GM23338 (cell line): ENCODE data around the gene PRR14. TPM values are rescaled to one million over a fixed set of nuclear protein-coding genes. Genes with fewer than 3 reads are reported as not detected.

ENCODE experiments used
- ATAC-seq: fragments of 200-7000 bp; cut with Tn5 transposase; 3 replicates; pipeline ENCODE4 v1.9.1; 2020
- DNase-seq: peaks from one replicate; pipeline ENCODE4 v3.0.0-alpha.2; 2015; ENCODE audit warnings: low spot score
- H2AFZ ChIP-seq: fragments of 200-600 bp; sonication (generic); 2 replicates; pipeline ENCODE4 v1.8.0; 2016; ENCODE audit warnings: antibody characterized with exemption, mild to moderate bottlenecking, moderate library complexity
- H3F3A ChIP-seq: fragments of 200-600 bp; sonication (generic); replicated peaks from 2 replicates; pipeline ENCODE4 v1.8.0; 2017; ENCODE audit warnings: antibody characterized with exemption, mixed run types, low read depth
- H3K27ac ChIP-seq: fragments of 200-600 bp; sonication (generic); 2 replicates; pipeline ENCODE4 v1.6.1; 2016; ENCODE audit warnings: low read depth
- H3K27me3 ChIP-seq: fragments of 200-600 bp; sonication (generic); 2 replicates; pipeline ENCODE4 v1.8.0; 2016; ENCODE audit warnings: mild to moderate bottlenecking, mixed run types, moderate library complexity; ENCODE audit not compliant: insufficient read depth
- H3K36me3 ChIP-seq: fragments of 200-600 bp; sonication (generic); 2 replicates; pipeline ENCODE4 v1.8.0; 2016; ENCODE audit warnings: mild to moderate bottlenecking; ENCODE audit not compliant: insufficient read depth
- H3K4me1 ChIP-seq: fragments of 200-600 bp; sonication (generic); 2 replicates; pipeline ENCODE4 v1.8.0; 2016; ENCODE audit warnings: mild to moderate bottlenecking, moderate library complexity; ENCODE audit not compliant: insufficient read depth
- H3K4me2 ChIP-seq: fragments of 200-600 bp; sonication (generic); 2 replicates; pipeline ENCODE4 v1.7.1; 2017; ENCODE audit warnings: mixed run types
- H3K4me3 ChIP-seq: fragments of 200-600 bp; sonication (generic); 2 replicates; pipeline ENCODE4 v1.6.1; 2016; ENCODE audit warnings: mixed run types
- H3K79me2 ChIP-seq: fragments of 200-600 bp; sonication (generic); replicated peaks from 2 replicates; pipeline ENCODE4 v1.8.0; 2017; ENCODE audit warnings: mild to moderate bottlenecking; ENCODE audit not compliant: insufficient read depth
- H3K9me2 ChIP-seq: fragments of 200-600 bp; sonication (generic); 2 replicates; pipeline ENCODE4 v1.8.0; 2017; ENCODE audit not compliant: insufficient read depth
- H4K20me1 ChIP-seq: fragments of 200-600 bp; sonication (generic); replicated peaks from 2 replicates; pipeline ENCODE4 v1.8.0; 2017; ENCODE audit warnings: mild to moderate bottlenecking; ENCODE audit not compliant: insufficient read depth
- H3K27ac Mint-ChIP-seq: 2 replicates; pipeline ENCODE4 v1.8.0; 2020; ENCODE audit warnings: inconsistent platforms, mild to moderate bottlenecking, moderate library complexity, mixed read lengths
- H3K27me3 Mint-ChIP-seq: 3 replicates; pipeline ENCODE4 v1.8.0; 2022; ENCODE audit warnings: low read depth, mild to moderate bottlenecking, moderate library complexity, mixed read lengths, inconsistent platforms; ENCODE audit not compliant: insufficient read depth, poor library complexity
- H3K36me3 Mint-ChIP-seq: 3 replicates; pipeline ENCODE4 v1.8.0; 2021; ENCODE audit warnings: low read depth, mild to moderate bottlenecking, inconsistent platforms, moderate library complexity, mixed read lengths
- H3K4me1 Mint-ChIP-seq: 3 replicates; pipeline ENCODE4 v1.8.0; 2020; ENCODE audit warnings: mild to moderate bottlenecking, inconsistent platforms, mixed read lengths
- H3K4me3 Mint-ChIP-seq: 3 replicates; pipeline ENCODE4 v1.8.0; 2021; ENCODE audit warnings: moderate library complexity, mild to moderate bottlenecking, inconsistent platforms, mixed read lengths
- H3K9me3 Mint-ChIP-seq: 3 replicates; pipeline ENCODE4 v1.8.0; 2020; ENCODE audit warnings: moderate library complexity, mild to moderate bottlenecking, inconsistent platforms, mixed read lengths
- CREB1 ChIP-seq: fragments of 250-450 bp; sonication (Bioruptor Pico); IDR thresholded peaks from 2 replicates; pipeline ENCODE4 v1.5.0; 2020; ENCODE audit warnings: low read depth, mild to moderate bottlenecking, moderate library complexity
- EZH2 ChIP-seq: fragments of 200-600 bp; sonication (generic); IDR thresholded peaks from one replicate; pipeline ENCODE4 v1.8.0; 2017; ENCODE audit warnings: antibody characterized with exemption, mild to moderate bottlenecking, low read depth; ENCODE audit not compliant: unreplicated experiment
- EZH2phosphoT487 ChIP-seq: fragments of 200-600 bp; sonication (generic); IDR thresholded peaks from one replicate; pipeline ENCODE4 v1.8.1; 2018; ENCODE audit warnings: antibody characterized with exemption; ENCODE audit not compliant: unreplicated experiment
- NANOG ChIP-seq: IDR thresholded peaks from 2 replicates; pipeline ENCODE4 v1.6.1; 2016; ENCODE audit warnings: antibody characterized with exemption, borderline replicate concordance
- POLR2AphosphoS5 ChIP-seq: IDR thresholded peaks from 2 replicates; pipeline ENCODE4 v1.6.1; 2016; ENCODE audit warnings: antibody characterized with exemption, low read depth
- STAT1 ChIP-seq: IDR thresholded peaks from one replicate; pipeline ENCODE4 v1.6.1; 2016; ENCODE audit warnings: antibody characterized with exemption; ENCODE audit not compliant: unreplicated experiment
- ZNF114 ChIP-seq: fragments of 250-450 bp; sonication (Bioruptor Pico); IDR thresholded peaks from 2 replicates; pipeline ENCODE4 v1.5.0; 2020; ENCODE audit warnings: mild to moderate bottlenecking, moderate library complexity
- ZNF331 ChIP-seq: fragments of 250-450 bp; sonication (Bioruptor Pico); IDR thresholded peaks from 2 replicates; pipeline ENCODE4 v1.5.0; 2020; ENCODE audit warnings: low read depth, mild to moderate bottlenecking, moderate library complexity
- polyA plus RNA-seq: library from polyadenylated mRNA; unstranded; fragments of >200 nt; fragmentation: Nextera tagmentation; extraction: Ambion mirVana; gene quantifications from 2 replicates; pipeline ENCODE4 v1.2.1, GENCODE V29; 2016
- total RNA-seq: library from RNA; depleted of rRNA; stranded (reverse); fragments of >200 nt; shearing (Covaris generic); gene quantifications from 2 replicates; pipeline ENCODE4 v1.2.3, GENCODE V29; 2014
- TF ChIP-seq, protein P1 (sequence below): fragments of 250-450 bp; sonication (Bioruptor Pico); IDR thresholded peaks from 2 replicates; pipeline ENCODE4 v1.5.0; 2020; ENCODE audit warnings: mild to moderate bottlenecking, moderate library complexity
- TF ChIP-seq, protein P2 (sequence below): IDR thresholded peaks from 2 replicates; pipeline ENCODE4 v1.6.1; 2016; ENCODE audit warnings: antibody characterized with exemption

Gene PRR14
- total and polyA plus RNA-seq, 2 experiments from 2014 or later = 4.6 to 12.7 TPM

DNA sequence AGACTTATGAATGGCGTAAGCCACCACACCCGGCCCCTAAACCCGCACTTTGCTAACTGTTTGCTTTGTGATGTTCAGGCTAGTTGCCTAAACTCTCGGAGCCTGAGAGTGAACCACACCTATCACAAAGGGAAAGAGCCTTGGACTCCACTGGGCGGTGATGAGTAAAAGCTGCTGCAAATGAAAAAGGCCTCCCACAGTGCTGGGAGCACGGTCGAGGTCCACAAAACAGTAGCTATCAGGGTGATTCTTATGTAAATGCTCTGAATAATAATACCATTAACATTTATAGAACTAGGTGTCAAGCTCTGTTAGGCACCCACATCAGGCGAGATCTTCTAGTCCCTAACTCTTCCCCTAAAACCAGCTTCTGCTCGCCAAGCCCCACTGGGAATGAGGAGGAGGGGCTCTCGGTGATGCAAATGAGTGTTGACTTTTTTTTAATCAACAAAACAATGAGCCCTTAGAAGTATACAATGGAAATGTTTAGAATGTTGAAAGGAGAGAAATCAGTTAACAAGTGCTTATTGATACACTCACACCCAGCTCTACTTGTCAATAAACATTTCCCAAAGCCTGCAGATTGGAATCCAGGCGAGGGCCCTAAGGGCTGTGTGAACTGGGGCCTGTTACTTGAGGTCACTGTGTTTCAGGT, 27.3 kb downstream of the PRR14 start:
- H3K4me3 Mint-ChIP-seq = no peak overlapping the region; the same call in 2 of the 3 replicates
- no peak; the same call in none of the 2 replicates for TF ChIP-seq CREB1 (CRISPR knock-in tag)
- TF ChIP-seq ZNF114 (CRISPR knock-in tag) = no peak
- no peak for TF ChIP-seq EZH2
- peak; percentile 78 for TF ChIP-seq POLR2AphosphoS5
- no peak for TF ChIP-seq ZNF331 (CRISPR knock-in tag)
- no peak for TF ChIP-seq EZH2phosphoT487
- TF ChIP-seq STAT1 = no peak
- TF ChIP-seq, protein P1, sequence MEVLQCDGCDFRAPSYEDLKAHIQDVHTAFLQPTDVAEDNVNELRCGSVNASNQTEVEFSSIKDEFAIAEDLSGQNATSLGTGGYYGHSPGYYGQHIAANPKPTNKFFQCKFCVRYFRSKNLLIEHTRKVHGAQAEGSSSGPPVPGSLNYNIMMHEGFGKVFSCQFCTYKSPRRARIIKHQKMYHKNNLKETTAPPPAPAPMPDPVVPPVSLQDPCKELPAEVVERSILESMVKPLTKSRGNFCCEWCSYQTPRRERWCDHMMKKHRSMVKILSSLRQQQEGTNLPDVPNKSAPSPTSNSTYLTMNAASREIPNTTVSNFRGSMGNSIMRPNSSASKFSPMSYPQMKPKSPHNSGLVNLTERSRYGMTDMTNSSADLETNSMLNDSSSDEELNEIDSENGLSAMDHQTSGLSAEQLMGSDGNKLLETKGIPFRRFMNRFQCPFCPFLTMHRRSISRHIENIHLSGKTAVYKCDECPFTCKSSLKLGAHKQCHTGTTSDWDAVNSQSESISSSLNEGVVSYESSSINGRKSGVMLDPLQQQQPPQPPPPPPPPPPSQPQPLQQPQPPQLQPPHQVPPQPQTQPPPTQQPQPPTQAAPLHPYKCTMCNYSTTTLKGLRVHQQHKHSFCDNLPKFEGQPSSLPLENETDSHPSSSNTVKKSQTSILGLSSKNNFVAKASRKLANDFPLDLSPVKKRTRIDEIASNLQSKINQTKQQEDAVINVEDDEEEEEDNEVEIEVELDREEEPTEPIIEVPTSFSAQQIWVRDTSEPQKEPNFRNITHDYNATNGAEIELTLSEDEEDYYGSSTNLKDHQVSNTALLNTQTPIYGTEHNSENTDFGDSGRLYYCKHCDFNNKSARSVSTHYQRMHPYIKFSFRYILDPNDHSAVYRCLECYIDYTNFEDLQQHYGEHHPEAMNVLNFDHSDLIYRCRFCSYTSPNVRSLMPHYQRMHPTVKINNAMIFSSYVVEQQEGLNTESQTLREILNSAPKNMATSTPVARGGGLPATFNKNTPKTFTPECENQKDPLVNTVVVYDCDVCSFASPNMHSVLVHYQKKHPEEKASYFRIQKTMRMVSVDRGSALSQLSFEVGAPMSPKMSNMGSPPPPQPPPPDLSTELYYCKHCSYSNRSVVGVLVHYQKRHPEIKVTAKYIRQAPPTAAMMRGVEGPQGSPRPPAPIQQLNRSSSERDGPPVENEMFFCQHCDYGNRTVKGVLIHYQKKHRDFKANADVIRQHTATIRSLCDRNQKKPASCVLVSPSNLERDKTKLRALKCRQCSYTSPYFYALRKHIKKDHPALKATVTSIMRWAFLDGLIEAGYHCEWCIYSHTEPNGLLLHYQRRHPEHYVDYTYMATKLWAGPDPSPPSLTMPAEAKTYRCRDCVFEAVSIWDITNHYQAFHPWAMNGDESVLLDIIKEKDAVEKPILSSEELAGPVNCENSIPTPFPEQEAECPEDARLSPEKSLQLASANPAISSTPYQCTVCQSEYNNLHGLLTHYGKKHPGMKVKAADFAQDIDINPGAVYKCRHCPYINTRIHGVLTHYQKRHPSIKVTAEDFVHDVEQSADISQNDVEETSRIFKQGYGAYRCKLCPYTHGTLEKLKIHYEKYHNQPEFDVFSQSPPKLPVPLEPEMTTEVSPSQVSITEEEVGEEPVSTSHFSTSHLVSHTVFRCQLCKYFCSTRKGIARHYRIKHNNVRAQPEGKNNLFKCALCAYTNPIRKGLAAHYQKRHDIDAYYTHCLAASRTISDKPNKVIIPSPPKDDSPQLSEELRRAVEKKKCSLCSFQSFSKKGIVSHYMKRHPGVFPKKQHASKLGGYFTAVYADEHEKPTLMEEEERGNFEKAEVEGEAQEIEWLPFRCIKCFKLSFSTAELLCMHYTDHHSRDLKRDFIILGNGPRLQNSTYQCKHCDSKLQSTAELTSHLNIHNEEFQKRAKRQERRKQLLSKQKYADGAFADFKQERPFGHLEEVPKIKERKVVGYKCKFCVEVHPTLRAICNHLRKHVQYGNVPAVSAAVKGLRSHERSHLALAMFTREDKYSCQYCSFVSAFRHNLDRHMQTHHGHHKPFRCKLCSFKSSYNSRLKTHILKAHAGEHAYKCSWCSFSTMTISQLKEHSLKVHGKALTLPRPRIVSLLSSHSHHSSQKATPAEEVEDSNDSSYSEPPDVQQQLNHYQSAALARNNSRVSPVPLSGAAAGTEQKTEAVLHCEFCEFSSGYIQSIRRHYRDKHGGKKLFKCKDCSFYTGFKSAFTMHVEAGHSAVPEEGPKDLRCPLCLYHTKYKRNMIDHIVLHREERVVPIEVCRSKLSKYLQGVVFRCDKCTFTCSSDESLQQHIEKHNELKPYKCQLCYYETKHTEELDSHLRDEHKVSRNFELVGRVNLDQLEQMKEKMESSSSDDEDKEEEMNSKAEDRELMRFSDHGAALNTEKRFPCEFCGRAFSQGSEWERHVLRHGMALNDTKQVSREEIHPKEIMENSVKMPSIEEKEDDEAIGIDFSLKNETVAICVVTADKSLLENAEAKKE (CRISPR knock-in tag) = no peak
- TF ChIP-seq, protein P2, sequence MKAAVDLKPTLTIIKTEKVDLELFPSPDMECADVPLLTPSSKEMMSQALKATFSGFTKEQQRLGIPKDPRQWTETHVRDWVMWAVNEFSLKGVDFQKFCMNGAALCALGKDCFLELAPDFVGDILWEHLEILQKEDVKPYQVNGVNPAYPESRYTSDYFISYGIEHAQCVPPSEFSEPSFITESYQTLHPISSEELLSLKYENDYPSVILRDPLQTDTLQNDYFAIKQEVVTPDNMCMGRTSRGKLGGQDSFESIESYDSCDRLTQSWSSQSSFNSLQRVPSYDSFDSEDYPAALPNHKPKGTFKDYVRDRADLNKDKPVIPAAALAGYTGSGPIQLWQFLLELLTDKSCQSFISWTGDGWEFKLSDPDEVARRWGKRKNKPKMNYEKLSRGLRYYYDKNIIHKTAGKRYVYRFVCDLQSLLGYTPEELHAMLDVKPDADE = no peak
- TF ChIP-seq NANOG = peak; percentile 98
- peaks cover 46% of the 10 kb centered on the region for H4K20me1 ChIP-seq
- no peak overlapping the region for H3K27ac Mint-ChIP-seq
- peaks cover 6% of the 10 kb centered on the region for H3K9me3 Mint-ChIP-seq
- H3K79me2 ChIP-seq = no peaks in the 10 kb centered on the region
- no peaks in the 10 kb centered on the region for H3K36me3 ChIP-seq
- peaks cover 8% of the 10 kb centered on the region; the same call in 1 of the 2 replicates for H3F3A ChIP-seq
- no peak overlapping the region for H2AFZ ChIP-seq
- peaks cover 96% of the 10 kb centered on the region for H3K27me3 Mint-ChIP-seq
- H3K27me3 ChIP-seq = peaks cover 95% of the 10 kb centered on the region
- ATAC-seq = peak; percentile 96
- peak; percentile 98 for DNase-seq
- H3K27ac ChIP-seq = no peak overlapping the region
- no peak overlapping the region for H3K4me3 ChIP-seq
- H3K9me2 ChIP-seq = no peaks in the 10 kb centered on the region
- no peaks in the 10 kb centered on the region; the same call in 1 of the 2 replicates for H3K4me1 ChIP-seq
- H3K36me3 Mint-ChIP-seq = no peaks in the 10 kb centered on the region
- peaks cover 7% of the 10 kb centered on the region; the same call in 2 of the 3 replicates for H3K4me1 Mint-ChIP-seq
- H3K4me2 ChIP-seq = no peak overlapping the region
